Measurements from ENCODE around the gene CNTNAP2. TPM values are rescaled to one million over a fixed set of nuclear protein-coding genes. Genes with fewer than 3 reads are reported as not detected.

CNTNAP2 gene
- total and polyA plus RNA-seq, 4 donors: 0.14 to 2.3 (median 1.1) TPM

DNA sequence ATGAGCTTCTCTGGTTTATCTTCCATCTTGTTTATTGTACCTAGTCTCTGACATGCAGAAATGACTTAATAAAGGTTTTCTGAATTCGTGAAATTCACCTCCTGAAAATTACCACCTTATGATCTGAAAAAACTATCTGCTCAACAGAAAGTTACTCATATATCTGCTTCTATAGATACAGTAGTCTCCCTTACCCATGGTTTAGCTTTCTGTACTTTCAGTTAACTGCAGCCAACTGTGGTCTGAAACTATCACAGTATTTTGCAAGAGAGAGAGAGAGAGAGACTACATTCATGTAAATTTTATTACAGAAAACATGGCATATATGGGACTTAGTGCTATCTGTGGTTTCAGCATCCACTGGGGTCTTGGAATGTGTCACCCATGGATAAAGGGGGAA, 1564.9 kb downstream of the CNTNAP2 start:
- TF ChIP-seq GABPA (IDR thresholded peaks at IDR 0.05 in 1 of 2, conservative IDR thresholded peaks at IDR 0.05 in 1 of 2) (no peak), REST (IDR thresholded peaks at IDR 0.05) (no peak), NR2F2 (IDR thresholded peaks at IDR 0.05) (no peak), TAF1 (conservative IDR thresholded peaks at IDR 0.05) (no peak), MAX (IDR thresholded peaks at IDR 0.05) (no peak), HNF4A (conservative IDR thresholded peaks at IDR 0.05) (no peak), FOXA2 (IDR thresholded peaks at IDR 0.05) (no peak), CTCF (IDR thresholded peaks at IDR 0.05; ENCODE audit: low read depth, low read length, missing input control) (no peak), EGR1 (IDR thresholded peaks at IDR 0.05; ENCODE audit: low read depth in 2 of 2) (no peak), YY1 (IDR thresholded peaks at IDR 0.05) (no peak), RXRA (IDR thresholded peaks at IDR 0.05) (no peak), SP1 (IDR thresholded peaks at IDR 0.05) (no peak), JUND (IDR thresholded peaks at IDR 0.05) (no peak), FOXA1 (IDR thresholded peaks at IDR 0.05) (no peak), RAD21 (IDR thresholded peaks at IDR 0.05) (no peak), HNF4G (IDR thresholded peaks at IDR 0.05) (no peak)
- TF ChIP-seq, protein P1, sequence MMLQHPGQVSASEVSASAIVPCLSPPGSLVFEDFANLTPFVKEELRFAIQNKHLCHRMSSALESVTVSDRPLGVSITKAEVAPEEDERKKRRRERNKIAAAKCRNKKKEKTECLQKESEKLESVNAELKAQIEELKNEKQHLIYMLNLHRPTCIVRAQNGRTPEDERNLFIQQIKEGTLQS (IDR thresholded peaks at IDR 0.05): no peak
- TF ChIP-seq, protein P2, sequence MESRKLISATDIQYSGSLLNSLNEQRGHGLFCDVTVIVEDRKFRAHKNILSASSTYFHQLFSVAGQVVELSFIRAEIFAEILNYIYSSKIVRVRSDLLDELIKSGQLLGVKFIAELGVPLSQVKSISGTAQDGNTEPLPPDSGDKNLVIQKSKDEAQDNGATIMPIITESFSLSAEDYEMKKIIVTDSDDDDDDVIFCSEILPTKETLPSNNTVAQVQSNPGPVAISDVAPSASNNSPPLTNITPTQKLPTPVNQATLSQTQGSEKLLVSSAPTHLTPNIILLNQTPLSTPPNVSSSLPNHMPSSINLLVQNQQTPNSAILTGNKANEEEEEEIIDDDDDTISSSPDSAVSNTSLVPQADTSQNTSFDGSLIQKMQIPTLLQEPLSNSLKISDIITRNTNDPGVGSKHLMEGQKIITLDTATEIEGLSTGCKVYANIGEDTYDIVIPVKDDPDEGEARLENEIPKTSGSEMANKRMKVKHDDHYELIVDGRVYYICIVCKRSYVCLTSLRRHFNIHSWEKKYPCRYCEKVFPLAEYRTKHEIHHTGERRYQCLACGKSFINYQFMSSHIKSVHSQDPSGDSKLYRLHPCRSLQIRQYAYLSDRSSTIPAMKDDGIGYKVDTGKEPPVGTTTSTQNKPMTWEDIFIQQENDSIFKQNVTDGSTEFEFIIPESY (IDR thresholded peaks at IDR 0.05): no peak
- no peaks in the 10 kb centered on the region for H3K27me3 ChIP-seq (ENCODE audit: control insufficient read depth in 4 of 4, insufficient read depth in 4 of 4, low read length in 3 of 4)
- DNase-seq (ENCODE audit: low spot score): no peak
- no peak overlapping the region for H3K9ac ChIP-seq (ENCODE audit: low read depth in 1 of 2, low read length in 2 of 2)
- 47% methylated on average over 1 of the region's 1 CpG for WGBS
- no peaks in the 10 kb centered on the region for H3K9me3 ChIP-seq (ENCODE audit: control insufficient read depth in 4 of 4, low read length in 3 of 4)
- H3K27ac ChIP-seq (ENCODE audit: low read depth in 1 of 2, low read length in 2 of 2): no peak overlapping the region
- H3K4me1 ChIP-seq (ENCODE audit: control insufficient read depth in 4 of 4, insufficient read depth in 4 of 4, low read length in 3 of 4): no peaks in the 10 kb centered on the region
- no peak overlapping the region for H3K4me3 ChIP-seq (ENCODE audit: low read depth in 1 of 3, low read length in 3 of 3)
- H3K36me3 ChIP-seq (ENCODE audit: control insufficient read depth in 4 of 4, insufficient read depth in 3 of 4, low read depth in 1 of 4, low read length in 3 of 4): no peaks in the 10 kb centered on the region
